ENCODE measurements around the gene SCN1B. TPM values are rescaled to one million over a fixed set of nuclear protein-coding genes. Genes with fewer than 3 reads are reported as not detected.
"Not testable (repeated sequence)": the region's sequence is repeated elsewhere in the genome, so short reads cannot be mapped to it uniquely, and the experiment has no call there.

Gene SCN1B
- total RNA-seq, 4 donors from 2014 or later, result 0.26 to 5.9 (median 1.2) TPM; not detected in 1

DNA sequence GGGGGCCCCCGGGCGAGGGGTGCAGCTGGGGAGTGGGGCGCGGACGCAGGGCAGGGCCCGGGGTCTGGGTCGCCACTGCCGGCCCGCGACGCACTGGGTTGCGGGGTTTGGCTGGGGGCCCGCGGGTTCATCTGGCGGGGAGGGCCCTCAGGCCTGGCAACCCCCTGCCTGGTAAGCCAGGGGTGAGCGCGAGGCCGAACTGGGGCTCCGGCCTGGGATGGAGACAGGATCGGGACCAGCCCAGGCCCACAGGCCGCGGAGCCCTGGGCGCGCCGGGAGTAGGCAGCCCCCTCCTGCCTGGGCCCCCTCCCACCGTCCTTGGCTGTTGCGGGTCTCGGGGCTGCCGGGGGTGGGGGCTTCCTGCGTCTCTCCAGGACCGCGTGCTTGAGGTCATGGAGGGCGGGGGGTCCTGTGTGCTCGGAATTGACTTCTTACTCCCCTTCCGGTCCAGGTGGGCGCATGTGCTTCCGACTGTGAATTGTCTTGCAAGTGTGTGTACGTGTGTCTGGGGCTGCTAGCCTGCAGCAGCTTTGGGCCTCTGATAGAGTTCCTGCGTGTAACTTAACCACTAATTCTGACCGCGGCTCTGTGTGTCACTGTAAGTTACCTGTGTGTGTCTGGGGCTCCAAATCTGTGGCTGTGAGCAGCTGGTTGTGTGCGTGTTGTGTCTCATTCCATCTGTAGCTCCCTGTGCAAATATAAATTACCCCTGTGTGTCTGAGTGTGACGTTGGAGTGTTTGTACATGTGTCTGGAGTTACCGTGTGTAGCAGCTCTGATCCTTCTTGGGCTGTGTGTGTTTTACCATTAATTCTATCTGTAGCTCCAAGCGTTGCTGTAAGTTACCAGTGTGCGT is 29.4 kb upstream of the SCN1B start:
- TF ChIP-seq, protein P1, sequence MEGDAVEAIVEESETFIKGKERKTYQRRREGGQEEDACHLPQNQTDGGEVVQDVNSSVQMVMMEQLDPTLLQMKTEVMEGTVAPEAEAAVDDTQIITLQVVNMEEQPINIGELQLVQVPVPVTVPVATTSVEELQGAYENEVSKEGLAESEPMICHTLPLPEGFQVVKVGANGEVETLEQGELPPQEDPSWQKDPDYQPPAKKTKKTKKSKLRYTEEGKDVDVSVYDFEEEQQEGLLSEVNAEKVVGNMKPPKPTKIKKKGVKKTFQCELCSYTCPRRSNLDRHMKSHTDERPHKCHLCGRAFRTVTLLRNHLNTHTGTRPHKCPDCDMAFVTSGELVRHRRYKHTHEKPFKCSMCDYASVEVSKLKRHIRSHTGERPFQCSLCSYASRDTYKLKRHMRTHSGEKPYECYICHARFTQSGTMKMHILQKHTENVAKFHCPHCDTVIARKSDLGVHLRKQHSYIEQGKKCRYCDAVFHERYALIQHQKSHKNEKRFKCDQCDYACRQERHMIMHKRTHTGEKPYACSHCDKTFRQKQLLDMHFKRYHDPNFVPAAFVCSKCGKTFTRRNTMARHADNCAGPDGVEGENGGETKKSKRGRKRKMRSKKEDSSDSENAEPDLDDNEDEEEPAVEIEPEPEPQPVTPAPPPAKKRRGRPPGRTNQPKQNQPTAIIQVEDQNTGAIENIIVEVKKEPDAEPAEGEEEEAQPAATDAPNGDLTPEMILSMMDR (IDR thresholded peaks at IDR 0.05), result no peak
- TF ChIP-seq POLR2A (IDR thresholded peaks at IDR 0.05), result no peak
- Histone ChIP-seq H3K9me3 (no peaks in the 10 kb centered on the region), H3K36me3 (peaks cover 0 to 7% (median 0%) of the 10 kb centered on the region in 3 donors), H3K4me3 (peak overlapping the region; percentile 56 to 98 (median 78)), H3K27me3 (peaks cover 0 to 8% (median 0%) of the 10 kb centered on the region in 4 donors), H3K4me1 (peaks cover 5 to 93% (median 47%) of the 10 kb centered on the region in 3 donors), H3K27ac (peak overlapping the region; percentile 87 to 98 (median 96))
- no peak for DNase-seq
- intact Hi-C loops (cut with DNase I), result no loop called here
- 8 to 17% methylated on average over 4 to 5 of the region's 46 CpGs for WGBS, 2 donors

DNA sequence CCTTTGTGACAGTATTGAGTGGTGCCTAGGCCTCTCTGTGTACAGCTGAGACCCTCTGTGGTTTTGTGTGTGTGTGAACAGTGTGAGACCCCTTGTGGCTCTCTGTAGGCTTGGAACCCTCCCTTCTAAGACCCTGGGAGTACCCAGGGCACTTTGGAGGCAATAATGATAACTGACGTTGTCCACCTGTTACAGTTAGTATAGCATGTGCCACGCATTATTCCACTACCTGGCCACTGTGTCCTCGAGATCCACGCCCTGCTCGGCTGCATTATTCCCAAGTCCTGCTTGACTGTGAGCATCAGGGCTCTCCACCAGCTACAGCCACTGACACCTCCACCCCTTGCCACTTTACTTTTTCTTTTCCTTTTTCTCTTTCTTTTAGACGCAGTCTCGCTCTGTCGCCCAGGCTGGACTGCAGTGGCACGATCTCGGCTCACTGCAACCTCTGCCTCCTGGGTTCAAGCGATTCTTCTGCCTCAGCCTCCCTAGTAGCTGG is 28.2 kb upstream of the SCN1B start:
- 87 to 90% methylated on average over 11 of the region's 11 CpGs for WGBS, 2 donors
- peak overlapping the region in 2 of 4 donors; percentile 87 to 98 for H3K4me3 ChIP-seq
- H3K27ac ChIP-seq, result peak overlapping the region in 3 of 4 donors; percentile 34 to 98 (median 96)
- no peak for DNase-seq
- intact Hi-C loops (cut with DNase I), result no loop called here
- peaks cover 5 to 93% (median 47%) of the 10 kb centered on the region in 3 donors for H3K4me1 ChIP-seq
- TF ChIP-seq POLR2A (IDR thresholded peaks at IDR 0.05), result no peak
- TF ChIP-seq, protein P1 (IDR thresholded peaks at IDR 0.05), result no peak
- H3K9me3 ChIP-seq, result no peaks in the 10 kb centered on the region
- peaks cover 0 to 8% (median 0%) of the 10 kb centered on the region in 4 donors for H3K27me3 ChIP-seq
- H3K36me3 ChIP-seq, result peaks cover 0 to 9% (median 0%) of the 10 kb centered on the region in 3 donors

DNA sequence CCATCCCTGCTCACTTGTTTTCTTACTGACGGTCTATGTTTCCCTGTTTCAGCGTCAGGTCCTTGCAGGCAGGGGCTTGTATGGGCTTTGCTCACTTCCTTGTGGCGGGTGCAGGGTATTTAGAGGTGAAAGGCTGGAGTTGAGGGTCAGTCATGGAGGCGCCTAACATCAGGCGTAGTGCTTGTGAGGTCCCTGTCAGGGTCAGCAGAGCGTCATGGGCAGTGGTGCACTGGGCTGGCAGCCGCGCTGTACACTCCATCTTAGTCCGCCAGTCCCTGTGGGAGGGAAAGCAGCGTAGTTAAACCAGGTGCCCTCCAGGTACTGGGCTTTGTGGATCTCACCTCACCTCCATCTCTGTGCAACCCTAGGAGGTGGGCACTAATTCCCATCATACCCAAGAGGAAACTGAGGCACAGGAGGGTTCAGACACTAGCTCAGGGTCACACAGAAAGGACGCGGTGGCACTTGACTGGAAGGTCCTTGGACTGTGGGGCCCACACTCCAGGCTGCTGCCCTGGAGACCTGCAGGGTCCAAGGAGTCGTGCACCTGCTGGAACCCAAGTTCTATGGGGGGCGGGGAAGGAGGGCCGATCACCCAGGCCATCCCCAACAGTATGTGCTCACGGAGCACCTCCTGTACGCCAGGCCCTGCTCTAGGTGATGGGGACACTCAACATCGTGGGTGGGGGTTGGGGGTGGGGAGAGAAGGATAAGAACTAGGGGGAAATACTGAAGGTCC is 25.6 kb upstream of the SCN1B start:
- WGBS, 2 donors, result 84 to 88% methylated on average over 9 to 14 of the region's 18 CpGs
- intact Hi-C loops (cut with DNase I), result no loop called here
- peaks cover 5 to 87% (median 32%) of the 10 kb centered on the region in 3 donors for H3K4me1 ChIP-seq
- DNase-seq, result no peak
- H3K9me3 ChIP-seq, result no peaks in the 10 kb centered on the region
- peaks cover 0 to 8% (median 0%) of the 10 kb centered on the region in 4 donors for H3K27me3 ChIP-seq
- peak overlapping the region in 1 of 4 donors; percentile 64 for H3K27ac ChIP-seq
- no peak overlapping the region for H3K4me3 ChIP-seq
- TF ChIP-seq, protein P1 (IDR thresholded peaks at IDR 0.05), result no peak
- TF ChIP-seq POLR2A (IDR thresholded peaks at IDR 0.05), result no peak
- peaks cover 0 to 17% (median 8%) of the 10 kb centered on the region in 3 donors for H3K36me3 ChIP-seq

DNA sequence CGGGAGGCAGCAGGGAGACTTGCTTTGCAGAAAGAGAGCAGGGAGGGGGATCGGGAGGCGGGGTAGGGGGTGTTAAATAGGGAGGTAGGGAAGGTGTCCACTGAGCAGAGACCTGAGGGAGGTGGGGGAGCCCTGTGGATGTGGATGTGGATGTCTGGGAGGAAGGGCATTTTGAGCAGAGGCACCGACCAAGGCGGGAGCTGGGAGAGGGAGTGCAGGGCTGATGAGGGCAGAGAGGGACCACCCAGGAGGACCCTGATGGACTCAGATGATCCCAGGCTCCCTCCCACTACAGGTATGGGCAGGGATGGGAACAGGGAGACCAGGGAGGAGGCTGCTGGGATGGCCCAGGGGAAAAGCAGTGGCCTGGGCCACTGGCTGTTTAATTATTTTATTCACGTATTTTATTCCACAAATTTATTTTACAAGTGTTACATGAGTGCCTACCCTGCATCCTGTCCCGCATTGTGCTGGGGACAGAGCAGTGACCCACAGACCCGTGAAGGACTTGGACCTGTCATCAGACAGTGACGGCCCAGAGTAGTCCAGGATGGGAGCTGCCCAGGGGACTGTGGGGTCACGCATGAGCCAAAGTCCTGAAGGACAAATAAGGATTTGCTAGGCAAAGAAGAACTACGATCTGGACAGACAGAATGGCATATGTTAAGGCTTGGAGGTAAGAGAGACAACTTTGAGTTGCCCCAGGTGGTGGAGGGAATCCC is 24.9 kb upstream of the SCN1B start:
- peaks cover 0 to 4% (median 0%) of the 10 kb centered on the region in 4 donors for H3K27me3 ChIP-seq
- H3K27ac ChIP-seq, result peak overlapping the region in 3 of 4 donors; percentile 39 to 64 (median 58)
- H3K9me3 ChIP-seq, result no peaks in the 10 kb centered on the region
- 85 to 86% methylated on average over 8 to 9 of the region's 11 CpGs for WGBS, 2 donors
- peaks cover 4 to 24% (median 14%) of the 10 kb centered on the region in 3 donors for H3K36me3 ChIP-seq
- peaks cover 5 to 81% (median 32%) of the 10 kb centered on the region in 3 donors for H3K4me1 ChIP-seq
- intact Hi-C loops (cut with DNase I), result no loop called here
- TF ChIP-seq, protein P1 (IDR thresholded peaks at IDR 0.05), result no peak
- no peak for TF ChIP-seq POLR2A (IDR thresholded peaks at IDR 0.05)
- DNase-seq, result no peak
- H3K4me3 ChIP-seq, result no peak overlapping the region

DNA sequence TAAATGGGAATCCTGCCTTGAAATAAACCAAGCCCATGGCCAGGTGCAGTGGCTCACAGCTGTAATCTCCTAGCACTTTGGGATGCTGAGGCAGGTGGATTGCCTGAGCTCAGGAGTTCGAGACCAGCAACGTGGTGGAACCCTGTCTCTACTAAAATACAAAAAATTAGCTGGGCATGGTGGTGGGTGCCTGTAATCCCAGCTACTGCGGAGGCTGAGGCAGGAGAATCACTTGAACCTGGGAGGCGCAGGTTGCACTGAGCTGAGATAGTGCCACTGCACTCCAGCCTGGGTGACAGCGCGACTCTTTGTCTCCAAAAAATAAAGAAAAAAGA is 24.3 kb upstream of the SCN1B start:
- 88 to 92% methylated on average over 6 of the region's 6 CpGs for WGBS, 2 donors
- intact Hi-C loops (cut with DNase I), result not testable (repeated sequence)

More for the DNA sequence above, 24.3 kb upstream of the SCN1B start:
- H3K27me3 ChIP-seq, DNase-seq, H3K9me3 ChIP-seq, H3K4me3 ChIP-seq: not testable (repeated sequence)
- Histone ChIP-seq H3K27ac (peak overlapping the region in 3 of 4 donors; percentile 39 to 64 (median 58)), H3K36me3 (peaks cover 4 to 30% (median 18%) of the 10 kb centered on the region in 3 donors), H3K4me1 (peaks cover 0 to 76% (median 30%) of the 10 kb centered on the region in 3 donors)
